HG02610 (cell line): Measurements from ENCODE around the gene IL6R.
"Not testable (repeated sequence)": the region's sequence is repeated elsewhere in the genome, so short reads cannot be mapped to it uniquely, and the experiment has no call there.

ENCODE experiments used
- ATAC-seq: cut with Tn5 transposase; IDR thresholded peaks from one replicate; pipeline ENCODE4 v1.9.1; 2021; ENCODE audit warnings: mild to moderate bottlenecking, moderate library complexity; ENCODE audit not compliant: unreplicated experiment

IL6R gene

DNA sequence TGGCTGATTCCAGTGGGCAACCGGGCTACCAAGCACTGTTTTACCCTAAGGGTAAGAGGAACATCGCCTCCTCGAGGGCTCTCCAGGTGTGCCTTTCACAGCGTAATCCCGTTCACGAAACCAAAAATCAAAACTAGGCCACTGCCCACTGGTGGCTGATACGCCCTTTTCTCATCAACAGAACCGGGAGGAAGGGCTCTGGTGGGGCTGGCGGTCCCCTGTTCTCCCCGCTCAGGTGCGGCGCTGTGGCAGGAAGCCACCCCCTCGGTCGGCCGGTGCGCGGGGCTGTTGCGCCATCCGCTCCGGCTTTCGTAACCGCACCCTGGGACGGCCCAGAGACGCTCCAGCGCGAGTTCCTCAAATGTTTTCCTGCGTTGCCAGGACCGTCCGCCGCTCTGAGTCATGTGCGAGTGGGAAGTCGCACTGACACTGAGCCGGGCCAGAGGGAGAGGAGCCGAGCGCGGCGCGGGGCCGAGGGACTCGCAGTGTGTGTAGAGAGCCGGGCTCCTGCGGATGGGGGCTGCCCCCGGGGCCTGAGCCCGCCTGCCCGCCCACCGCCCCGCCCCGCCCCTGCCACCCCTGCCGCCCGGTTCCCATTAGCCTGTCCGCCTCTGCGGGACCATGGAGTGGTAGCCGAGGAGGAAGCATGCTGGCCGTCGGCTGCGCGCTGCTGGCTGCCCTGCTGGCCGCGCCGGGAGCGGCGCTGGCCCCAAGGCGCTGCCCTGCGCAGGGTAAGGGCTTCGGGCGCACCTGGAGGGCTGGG is at the start of gene IL6R:
TSS of gene IL6R (plus strand) at position 360 of the 763 bp plus-strand sequence. CDS start at position 647, 287 bp downstream.
- no peak for ATAC-seq

GRCh38 chr1:154358519-154358918 is 46.6 kb upstream of the IL6R start:
- ATAC-seq, result no peak

- no peak for ATAC-seq
These were observed 44.9 kb upstream of the IL6R start for GRCh38 chr1:154360288-154360687.

GRCh38 chr1:154360881-154361280 is 44.3 kb upstream of the IL6R start:
- ATAC-seq, result not testable (repeated sequence)

DNA sequence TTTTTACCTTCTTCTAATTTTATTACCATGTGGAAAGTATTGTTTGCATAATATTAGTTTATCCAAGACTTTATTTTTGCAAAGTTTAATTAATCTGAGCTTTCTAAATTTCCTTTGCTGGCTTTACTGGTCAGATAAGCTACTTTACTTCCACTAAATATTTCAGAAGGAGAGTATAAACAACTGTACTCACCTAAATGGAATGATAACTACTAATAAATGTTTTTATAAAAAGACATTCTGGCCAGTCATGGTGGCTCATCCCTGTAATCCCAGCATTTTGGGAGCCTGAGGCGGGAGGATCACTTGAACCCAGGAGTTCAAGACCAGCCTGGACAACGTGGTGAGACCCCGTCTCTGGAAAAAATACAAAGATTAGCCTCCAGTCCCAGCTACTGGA is 43.8 kb upstream of the IL6R start:
- no peak for ATAC-seq

GRCh38 chr1:154371436-154371835 is 33.7 kb upstream of the IL6R start:
- ATAC-seq, result no peak

GRCh38 chr1:154373777-154374357 is 31.3 kb upstream of the IL6R start:
- not testable (repeated sequence) for ATAC-seq

DNA sequence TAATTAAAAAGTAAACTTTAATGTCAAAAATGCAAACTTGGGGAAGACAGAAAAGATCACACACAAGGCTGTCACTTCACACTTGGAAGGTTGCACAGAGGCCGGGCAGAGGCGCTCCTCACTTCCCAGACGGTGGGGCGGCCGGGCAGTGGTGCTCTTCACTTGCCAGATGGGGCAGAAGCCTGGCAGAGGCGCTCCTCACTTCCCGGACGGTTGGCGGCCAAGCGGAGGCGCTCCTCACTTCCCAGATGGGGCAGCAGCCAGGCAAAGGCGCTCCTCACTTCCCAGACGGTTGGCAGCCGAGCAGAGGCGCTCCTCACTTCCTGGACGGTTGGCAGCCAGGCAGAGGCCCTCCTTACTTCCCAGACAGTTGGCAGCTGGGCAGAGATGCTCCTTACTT is 25.8 kb upstream of the IL6R start:
- ATAC-seq, result no peak

DNA sequence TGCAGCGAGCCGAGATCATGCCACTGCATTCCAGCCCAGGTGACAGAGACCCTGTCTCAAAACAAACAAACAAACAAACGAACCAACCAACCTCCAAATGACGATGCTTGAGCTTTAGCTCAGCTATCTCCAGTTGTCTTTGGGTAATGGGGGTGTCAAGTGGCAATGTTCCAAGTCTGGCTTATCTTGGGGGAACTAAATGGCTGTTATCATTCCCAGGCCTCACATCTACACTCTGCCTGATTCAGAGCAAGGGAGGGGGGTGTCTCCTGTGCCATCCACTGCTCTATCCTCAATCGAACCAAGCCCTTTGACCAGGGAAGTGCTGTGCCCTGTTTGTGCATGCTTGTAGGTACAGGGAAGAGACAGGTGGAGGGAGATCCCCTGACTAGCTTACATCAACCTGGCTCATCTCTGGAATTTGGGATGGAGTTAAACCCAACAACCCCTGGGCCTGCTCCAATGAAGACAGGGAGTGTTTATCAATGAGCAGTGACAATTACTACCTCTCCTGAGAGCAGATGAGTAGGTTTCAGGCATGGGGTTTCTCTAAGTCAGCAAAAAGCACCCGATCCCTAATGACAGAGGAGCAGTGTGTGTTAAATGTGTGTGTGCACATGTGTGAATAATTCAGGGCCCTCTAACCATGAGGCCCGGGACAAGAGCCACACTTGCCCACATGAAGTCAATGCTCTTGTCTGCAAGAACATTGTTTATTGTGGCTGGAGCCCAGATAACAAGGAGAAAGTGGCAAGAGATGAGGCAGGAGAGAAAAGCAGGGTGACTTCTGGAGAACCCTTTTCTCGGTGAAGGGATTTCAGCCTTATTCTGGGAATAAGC is 20.3 kb upstream of the IL6R start:
- ATAC-seq, result no peak

DNA sequence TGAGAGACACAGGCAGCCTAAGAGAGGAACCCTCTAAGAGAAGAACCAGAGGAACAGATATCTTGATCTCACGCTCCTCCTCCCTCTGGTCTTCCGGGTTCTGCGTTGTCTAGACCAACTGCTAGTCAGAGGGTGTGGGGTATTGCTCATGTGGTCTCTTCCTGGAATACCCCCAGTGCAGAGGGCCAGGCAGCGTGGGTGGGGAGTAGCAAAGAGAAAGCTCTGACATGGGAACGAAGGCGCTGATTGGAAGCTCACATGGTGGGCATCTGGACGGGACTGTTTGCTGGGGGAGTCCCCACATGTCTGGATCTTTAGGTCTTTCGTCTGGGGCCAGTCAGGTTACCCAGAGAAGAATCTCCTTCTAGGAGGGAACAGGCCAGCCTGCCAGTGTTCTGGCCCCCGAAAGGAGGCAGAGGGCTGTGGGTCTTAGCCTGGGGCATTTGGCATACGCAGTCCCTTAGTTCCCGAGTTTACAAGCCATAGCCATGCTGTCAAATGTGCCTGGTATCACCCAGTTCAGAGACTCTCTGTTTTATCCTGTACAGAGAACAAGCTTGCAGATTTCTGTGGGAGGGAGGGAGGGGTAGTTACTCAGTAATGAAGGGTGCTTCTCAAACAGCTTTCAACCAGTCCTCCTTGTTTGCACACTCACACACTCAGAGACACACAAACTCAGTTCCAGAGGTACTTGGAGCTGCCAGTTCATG is 18.3 kb upstream of the IL6R start:
- no peak for ATAC-seq

- no peak for ATAC-seq
These were observed 13.9 kb upstream of the IL6R start for GRCh38 chr1:154391086-154391770.

GRCh38 chr1:154398141-154398540 is 7.0 kb upstream of the IL6R start:
- ATAC-seq, result no peak

DNA sequence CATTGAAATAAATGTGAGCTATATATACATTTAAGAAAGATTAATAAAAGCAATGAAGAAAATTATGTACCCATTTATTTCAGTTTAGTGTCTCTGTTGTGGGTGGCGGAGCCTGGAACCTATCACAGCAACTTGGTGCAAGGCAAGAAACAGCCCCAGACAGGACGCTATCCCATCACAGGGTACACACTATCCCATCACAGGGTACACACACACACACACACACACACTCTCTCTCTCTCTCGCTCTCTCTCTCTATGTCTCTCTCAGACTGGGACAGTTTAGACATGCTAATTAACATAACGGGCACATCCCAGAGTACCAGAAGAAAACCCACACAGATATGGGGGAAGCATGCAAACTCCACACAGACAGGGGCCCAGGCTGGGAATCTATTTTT is 6.5 kb upstream of the IL6R start:
- ATAC-seq, result no peak

DNA sequence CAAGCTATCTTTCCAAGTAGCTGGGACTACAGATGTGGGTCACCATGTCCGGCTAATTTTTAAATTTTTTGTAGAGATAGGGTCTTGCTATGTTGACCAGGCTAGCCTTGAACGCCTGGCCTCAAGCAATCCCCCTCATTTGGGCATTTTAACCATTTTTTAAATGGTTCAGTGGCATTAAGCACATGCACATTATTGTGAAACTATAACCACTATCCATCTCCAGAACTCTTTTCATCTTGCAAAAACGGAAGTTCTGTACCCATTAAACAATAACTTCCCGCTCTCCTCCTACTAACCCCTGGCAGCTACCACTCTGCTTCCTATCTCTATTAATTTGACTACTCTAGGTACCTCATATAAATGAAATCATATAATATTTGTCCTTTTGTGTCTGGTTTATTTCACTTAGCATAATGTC is 4.8 kb upstream of the IL6R start:
- ATAC-seq, result no peak

DNA sequence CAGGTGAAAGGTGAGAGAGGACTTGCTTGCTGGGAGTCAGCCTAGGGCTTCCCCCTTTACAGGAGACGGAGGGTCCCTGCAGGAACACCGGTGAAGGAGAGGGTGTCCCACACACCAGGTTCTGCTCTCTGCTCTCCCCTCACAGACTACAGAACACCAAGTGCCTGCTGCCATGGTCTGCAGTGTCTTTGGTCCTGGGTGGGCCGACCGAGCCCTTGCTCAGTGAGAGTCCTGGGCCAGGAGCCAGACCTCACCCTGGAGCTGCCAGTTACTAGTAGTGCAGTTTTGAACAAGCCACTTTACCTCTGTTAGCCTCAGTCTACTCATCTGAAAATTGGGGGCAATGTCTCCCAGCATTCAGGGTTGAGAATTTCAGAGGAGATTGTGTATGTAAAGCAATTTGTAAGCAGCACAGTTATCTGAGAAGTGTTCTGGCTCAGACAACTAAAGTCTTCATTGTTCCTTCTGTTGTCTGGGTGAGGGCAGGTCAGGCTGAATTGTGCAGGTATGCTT is 2.7 kb upstream of the IL6R start:
- no peak for ATAC-seq

DNA sequence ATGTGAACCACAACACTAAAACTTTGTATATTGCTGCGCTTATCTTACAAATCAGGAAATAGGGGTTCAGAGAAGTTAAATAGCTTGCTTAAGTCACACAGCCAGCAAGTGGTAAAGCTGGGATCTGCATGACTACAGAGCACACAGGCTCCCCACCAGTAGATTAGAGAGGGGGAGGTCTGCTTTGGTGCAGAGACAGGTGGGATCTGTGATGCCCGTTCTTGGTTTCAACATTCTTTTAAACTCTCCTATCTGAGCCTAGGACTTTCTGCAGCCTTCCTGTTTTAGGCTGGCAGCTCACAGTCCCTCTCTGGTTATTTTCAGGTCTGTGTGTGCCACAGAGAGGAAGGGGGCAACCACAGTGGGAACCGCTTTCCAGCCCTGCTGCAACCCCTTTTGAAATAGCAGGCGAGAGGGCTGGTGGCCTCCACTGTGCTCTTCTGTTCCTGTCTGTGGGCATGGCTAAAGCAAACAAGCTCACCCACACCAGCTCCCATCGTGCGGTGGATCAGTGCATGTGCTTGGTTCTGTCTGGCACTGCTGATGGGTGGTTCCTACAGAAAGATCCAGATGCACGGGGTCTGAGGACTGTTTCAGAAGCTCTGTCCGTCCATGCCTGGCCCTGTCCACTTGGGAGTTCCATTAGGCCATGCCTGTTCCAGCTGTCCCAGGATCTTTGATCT is 1.7 kb upstream of the IL6R start:
- ATAC-seq, result no peak

DNA sequence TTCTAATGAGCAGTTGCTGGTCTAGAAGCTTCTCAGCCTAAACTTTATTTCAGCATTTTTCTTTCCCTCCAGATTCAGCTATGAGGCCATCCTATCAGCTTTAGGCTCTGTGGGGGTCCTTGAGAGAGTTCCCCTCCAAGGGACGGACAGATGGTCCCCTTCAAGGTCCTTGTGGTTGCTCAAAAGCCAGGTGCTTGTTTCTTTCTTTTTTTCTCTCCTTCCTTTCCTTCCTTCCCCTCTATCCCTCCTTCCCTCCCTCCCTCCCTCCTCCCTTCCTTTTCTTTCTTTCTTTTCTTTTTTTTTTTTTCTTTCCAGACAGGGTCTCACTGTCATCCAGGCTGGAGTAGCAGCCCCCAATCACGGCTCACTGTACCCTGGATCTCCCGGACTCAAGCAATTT is 1.2 kb upstream of the IL6R start:
- ATAC-seq, result no peak

- no peak for ATAC-seq
These were observed 622 bp upstream of the IL6R start for GRCh38 chr1:154404511-154404931.

GRCh38 chr1:154405747-154406571 is 816 bp downstream of the IL6R start:
- ATAC-seq, result no peak
